A673 (cell line): ENCODE data around the gene SKI. TPM values are rescaled to one million over a fixed set of nuclear protein-coding genes. Genes with fewer than 3 reads are reported as not detected.

Experiments used
- BruUV-seq: library from RNA; stranded (reverse); fragments of 400-500 nt; replicated peaks from 2 replicates; lab custom pipeline; 2021; lab: Mats Ljungman, UMichigan
- CTCF ChIA-PET: fragments of 300-600 bp; sonication (Branson Sonifier 250); formaldehyde crosslinking; loops from one replicate; lab custom pipeline; 2022; ENCODE audit warnings: antibody characterized with exemption; lab: Charles Lee
- POLR2A ChIA-PET: fragments of 300-600 bp; sonication (Branson Sonifier 250); formaldehyde crosslinking; loops from one replicate; lab custom pipeline; 2022; ENCODE audit warnings: antibody characterized with exemption; ENCODE audit not compliant: low non-redundant PET; lab: Charles Lee
- DNase-seq: peaks from one replicate; pipeline ENCODE4 v3.0.0-alpha.2; 2015; ENCODE audit warnings: low spot score
- H3K27ac ChIP-seq: fragments of 200-600 bp; sonication (generic); 2 replicates; pipeline ENCODE4 v1.5.1; 2016; ENCODE audit warnings: mixed run types, low read depth, mild to moderate bottlenecking, mixed read lengths, antibody characterized with exemption, low read length; ENCODE audit not compliant: poor library complexity, severe bottlenecking
- H3K27me3 ChIP-seq: fragments of 200-600 bp; sonication (generic); replicated peaks from 2 replicates; pipeline ENCODE4 v1.6.1; 2017; ENCODE audit warnings: mixed run types, low read depth, mild to moderate bottlenecking, mixed read lengths, antibody characterized with exemption, low read length; ENCODE audit not compliant: insufficient read depth, poor library complexity
- H3K36me3 ChIP-seq: fragments of 200-600 bp; sonication (generic); 2 replicates; pipeline ENCODE4 v1.6.1; 2016; ENCODE audit warnings: mixed run types, mild to moderate bottlenecking, mixed read lengths, antibody characterized with exemption, low read length; ENCODE audit not compliant: insufficient read depth, poor library complexity, severe bottlenecking
- H3K4me1 ChIP-seq: fragments of 200-600 bp; sonication (generic); 2 replicates; pipeline ENCODE4 v1.6.1; 2017; ENCODE audit warnings: mixed run types, mild to moderate bottlenecking, mixed read lengths, antibody characterized with exemption, low read length; ENCODE audit not compliant: insufficient read depth, poor library complexity, severe bottlenecking
- H3K4me3 ChIP-seq: fragments of 200-600 bp; sonication (generic); 2 replicates; pipeline ENCODE4 v1.5.1; 2016; ENCODE audit warnings: low read depth, mixed run types, mild to moderate bottlenecking, mixed read lengths, low read length; ENCODE audit not compliant: poor library complexity, severe bottlenecking
- H3K9me3 ChIP-seq: fragments of 200-600 bp; sonication (generic); 2 replicates; pipeline ENCODE4 v1.6.1; 2016; ENCODE audit warnings: mixed run types, low read depth, mild to moderate bottlenecking, mixed read lengths, antibody characterized with exemption, low read length; ENCODE audit not compliant: poor library complexity, severe bottlenecking
- EZH2 ChIP-seq: fragments of 200-600 bp; sonication (generic); IDR thresholded peaks from 2 replicates; pipeline ENCODE4 v1.6.1; 2017; ENCODE audit warnings: borderline replicate concordance, low read depth, mild to moderate bottlenecking, mixed read lengths, antibody characterized with exemption, low read length; ENCODE audit not compliant: poor library complexity, severe bottlenecking
- intact Hi-C: fragments of 100-400 bp; cut with micrococcal nuclease; formaldehyde crosslinking; loops from one replicate; pipeline ENCODE4 v1.10.0; 2022; ENCODE audit not compliant: unreplicated experiment
- total RNA-seq: library from RNA; stranded (reverse); gene quantifications from 2 replicates; pipeline ENCODE4 v1.2.3, GENCODE V29; 2021
- TF ChIP-seq, protein P1 (sequence below): fragments of 300-800, 200-600 bp; sonication (generic); conservative IDR thresholded peaks from 2 replicates; pipeline ENCODE4 v1.5.1; 2017; ENCODE audit warnings: low read depth, mild to moderate bottlenecking, antibody characterized with exemption, low read length, moderate library complexity, mixed read lengths

SKI gene
- total RNA-seq, 1 experiment from 2014 or later: 88.1 TPM

DNA sequence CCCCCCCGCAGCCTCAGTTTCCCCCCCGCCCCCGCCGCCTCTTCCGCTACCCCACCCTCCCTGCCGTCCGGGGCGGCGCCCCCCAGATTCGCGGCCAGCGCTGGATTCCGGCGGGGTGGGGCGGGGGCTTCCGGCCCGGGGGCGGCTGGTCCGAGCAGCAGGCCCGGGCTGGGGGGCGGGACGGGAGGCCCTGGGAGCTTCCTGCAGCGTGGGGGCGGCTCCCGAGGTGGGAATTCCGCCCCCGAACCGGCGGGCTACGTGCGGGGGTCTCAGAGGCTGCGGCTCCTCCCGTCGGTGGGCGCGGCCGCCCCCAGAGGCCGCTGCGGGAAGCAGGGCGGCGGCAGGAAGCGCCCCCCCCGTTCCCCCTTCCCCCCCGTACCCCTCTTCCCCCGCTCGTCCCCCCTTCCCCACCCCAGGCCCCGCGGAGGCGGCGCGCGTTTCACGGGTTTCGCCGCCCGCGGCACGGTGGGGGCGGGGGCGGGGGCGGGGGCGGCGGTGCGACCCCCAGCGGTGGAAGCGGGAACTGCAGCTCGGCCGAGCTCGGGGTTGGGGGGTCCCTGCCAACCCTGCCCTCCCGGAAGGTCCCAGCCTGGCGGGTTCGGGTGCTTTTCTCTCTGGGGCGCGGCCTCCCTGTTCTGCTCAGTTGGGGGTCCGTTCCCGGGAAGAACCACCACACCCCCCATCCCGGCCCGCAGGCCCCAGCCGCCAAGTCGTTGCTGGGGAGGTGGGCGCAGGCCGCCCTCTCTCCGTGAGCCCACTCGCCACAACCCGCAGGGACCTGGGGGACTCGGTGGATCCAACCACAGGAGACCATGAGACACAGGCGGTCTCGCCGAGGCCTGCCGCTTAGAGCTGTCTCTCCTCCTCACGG, 86.9 kb downstream of the SKI start:
- TF ChIP-seq, protein P1, sequence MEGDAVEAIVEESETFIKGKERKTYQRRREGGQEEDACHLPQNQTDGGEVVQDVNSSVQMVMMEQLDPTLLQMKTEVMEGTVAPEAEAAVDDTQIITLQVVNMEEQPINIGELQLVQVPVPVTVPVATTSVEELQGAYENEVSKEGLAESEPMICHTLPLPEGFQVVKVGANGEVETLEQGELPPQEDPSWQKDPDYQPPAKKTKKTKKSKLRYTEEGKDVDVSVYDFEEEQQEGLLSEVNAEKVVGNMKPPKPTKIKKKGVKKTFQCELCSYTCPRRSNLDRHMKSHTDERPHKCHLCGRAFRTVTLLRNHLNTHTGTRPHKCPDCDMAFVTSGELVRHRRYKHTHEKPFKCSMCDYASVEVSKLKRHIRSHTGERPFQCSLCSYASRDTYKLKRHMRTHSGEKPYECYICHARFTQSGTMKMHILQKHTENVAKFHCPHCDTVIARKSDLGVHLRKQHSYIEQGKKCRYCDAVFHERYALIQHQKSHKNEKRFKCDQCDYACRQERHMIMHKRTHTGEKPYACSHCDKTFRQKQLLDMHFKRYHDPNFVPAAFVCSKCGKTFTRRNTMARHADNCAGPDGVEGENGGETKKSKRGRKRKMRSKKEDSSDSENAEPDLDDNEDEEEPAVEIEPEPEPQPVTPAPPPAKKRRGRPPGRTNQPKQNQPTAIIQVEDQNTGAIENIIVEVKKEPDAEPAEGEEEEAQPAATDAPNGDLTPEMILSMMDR: peak; percentile 62
- TF ChIP-seq EZH2: no peak
- peaks cover 1% of the 10 kb centered on the region for H3K36me3 ChIP-seq
- H3K4me3 ChIP-seq: peak overlapping the region; percentile 48
- H3K4me1 ChIP-seq: peaks cover 60% of the 10 kb centered on the region
- no peaks in the 10 kb centered on the region for H3K9me3 ChIP-seq
- H3K27ac ChIP-seq: peak overlapping the region; percentile 96
- no TSS peak for BruUV-seq
- CTCF ChIA-PET: interaction anchor here (0.6 to 1.4 kb wide), 7 partner anchors 8 to 473 kb away, joined by 3 to 5 read pairs (median 4); partner anchors contain the start of gene FAAP20
- DNase-seq: peak; percentile 84
- no peaks in the 10 kb centered on the region for H3K27me3 ChIP-seq
- POLR2A ChIA-PET: interaction anchor here (0.7 kb wide), 1 partner anchor 392 kb away, joined by 3 read pairs; no protein-coding TSS in a partner anchor
- intact Hi-C loops: loop anchor here (10.0 kb wide), 1 partner anchor 120 kb away; the partner anchor contains the start of gene FAAP20

DNA sequence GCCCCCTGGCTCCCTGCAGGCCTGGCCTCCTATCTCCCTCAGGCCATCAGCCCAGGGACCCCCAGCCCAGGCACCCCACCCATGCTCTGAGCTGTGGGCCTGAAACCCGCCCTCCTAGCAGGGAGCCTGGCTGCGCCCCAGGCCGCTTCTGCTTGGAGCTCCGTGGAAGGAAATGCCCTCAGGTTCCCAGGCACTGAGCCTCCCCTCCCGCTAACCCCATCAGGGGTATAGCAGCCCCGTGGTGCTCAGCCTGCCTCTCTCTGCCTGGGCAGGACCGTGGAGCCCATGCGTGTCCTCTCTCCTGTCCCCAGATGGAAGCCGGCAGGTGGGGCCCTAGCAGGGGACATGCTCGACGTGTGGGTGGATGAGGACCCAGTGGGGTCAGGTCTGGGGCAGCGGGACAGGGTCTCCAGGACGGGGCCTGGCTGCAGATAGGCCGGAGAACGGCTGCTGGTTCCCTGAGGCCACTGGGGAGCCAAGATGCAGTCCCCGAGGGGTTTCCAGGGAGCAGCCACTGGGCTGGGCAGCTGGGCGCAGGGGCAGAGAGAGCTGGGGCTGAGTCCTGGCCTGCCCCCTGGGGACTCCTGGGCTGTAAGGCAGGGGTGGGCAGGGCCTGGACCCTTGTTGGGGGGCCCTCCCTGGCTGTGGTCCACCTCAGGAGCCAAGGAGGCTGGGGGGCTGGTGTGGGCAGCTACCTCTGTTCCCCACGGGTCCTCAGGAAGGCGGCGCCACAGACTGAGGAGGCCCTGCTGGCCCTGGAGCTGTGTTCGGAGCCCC, 87.7 kb downstream of the SKI start:
- Histone ChIP-seq H3K27me3 (no peaks in the 10 kb centered on the region), H3K36me3 (no peaks in the 10 kb centered on the region), H3K4me1 (peaks cover 63% of the 10 kb centered on the region), H3K9me3 (no peaks in the 10 kb centered on the region), H3K27ac (peak overlapping the region; percentile 96), H3K4me3 (peak overlapping the region; percentile 33)
- DNase-seq: no peak
- TF ChIP-seq EZH2: no peak
- TF ChIP-seq, protein P1: no peak
- intact Hi-C loops: loop anchor here (10.0 kb wide), 1 partner anchor 121 kb away; the partner anchor contains the start of gene FAAP20
- CTCF ChIA-PET: interaction anchor here (0.6 to 1.4 kb wide), 7 partner anchors 9 to 474 kb away, joined by 3 to 6 read pairs (median 4); no protein-coding TSS in a partner anchor
- no TSS peak for BruUV-seq
- POLR2A ChIA-PET: interaction anchor here (0.7 kb wide), 1 partner anchor 393 kb away, joined by 3 read pairs; no protein-coding TSS in a partner anchor

DNA sequence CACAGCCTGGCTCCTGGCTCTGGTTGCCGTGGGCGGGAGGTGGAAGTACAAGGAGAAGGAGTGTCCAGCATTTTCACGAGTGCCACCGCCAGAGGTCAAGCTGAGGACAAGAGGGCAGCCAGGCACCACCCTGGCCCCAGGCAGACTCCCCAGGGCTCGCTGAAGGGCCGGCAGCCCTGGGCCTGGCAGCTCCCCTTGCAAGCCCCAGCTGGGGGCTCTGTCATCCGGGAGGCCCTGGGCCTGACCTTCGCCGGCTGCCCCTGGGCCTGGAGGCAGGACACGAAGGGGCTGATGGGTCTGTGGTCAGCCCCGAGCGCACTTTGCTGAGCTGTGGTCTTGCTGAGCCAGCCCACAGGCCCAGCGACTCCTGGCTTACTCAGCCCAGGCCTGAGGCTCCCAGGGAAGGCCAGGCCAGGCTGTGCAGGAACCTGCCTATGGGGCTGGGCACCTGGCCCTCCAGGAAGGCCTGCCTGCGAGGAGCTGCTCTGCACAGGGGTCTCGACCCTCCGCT, 88.4 kb downstream of the SKI start:
- CTCF ChIA-PET: interaction anchor here (0.6 to 1.4 kb wide), 3 partner anchors 16 to 122 kb away, joined by 3 to 6 read pairs (median 5); no protein-coding TSS in a partner anchor
- no TSS peak for BruUV-seq
- Histone ChIP-seq H3K9me3 (no peaks in the 10 kb centered on the region), H3K4me3 (no peak overlapping the region), H3K36me3 (no peaks in the 10 kb centered on the region), H3K4me1 (peaks cover 61% of the 10 kb centered on the region), H3K27ac (peak overlapping the region; percentile 96), H3K27me3 (no peaks in the 10 kb centered on the region)
- intact Hi-C loops: loop anchor here (10.0 kb wide), 1 partner anchor 122 kb away; the partner anchor contains the start of gene FAAP20
- no peak for DNase-seq
- POLR2A ChIA-PET: no interaction called here
- TF ChIP-seq, protein P1: no peak
